H9 (cell line): ENCODE results near the gene BRCA2. TPM values are rescaled to one million over a fixed set of nuclear protein-coding genes. Genes with fewer than 3 reads are reported as not detected.

Experiments
- DNase-seq: peaks from one replicate; pipeline ENCODE4 v3.0.0-alpha.2; 2017
- H2AFZ ChIP-seq: one replicate; pipeline ENCODE4 v1.6.1; 2013; ENCODE audit warnings: mild to moderate bottlenecking, low read length, control low read depth, moderate library complexity
- H2AK5ac ChIP-seq: 2 replicates; pipeline ENCODE4 v1.6.1; 2013; ENCODE audit warnings: low read length, control low read depth, mixed read lengths; ENCODE audit not compliant: insufficient read length
- H2BK120ac ChIP-seq: one replicate; pipeline ENCODE4 v1.6.1; 2013; ENCODE audit warnings: low read depth, mild to moderate bottlenecking, low read length, control low read depth, inconsistent platforms; ENCODE audit not compliant: poor library complexity, severe bottlenecking
- H2BK12ac ChIP-seq: 2 replicates; pipeline ENCODE4 v1.6.1; 2013; ENCODE audit warnings: low read length, control low read depth, mixed read lengths, low read depth; ENCODE audit not compliant: insufficient read length
- H2BK15ac ChIP-seq: 2 replicates; pipeline ENCODE4 v1.6.1; 2013; ENCODE audit warnings: low read depth, low read length, control low read depth
- H2BK20ac ChIP-seq: one replicate; pipeline ENCODE4 v1.6.1; 2013; ENCODE audit warnings: low read depth, mild to moderate bottlenecking, low read length, control low read depth, inconsistent platforms; ENCODE audit not compliant: poor library complexity, severe bottlenecking
- H2BK5ac ChIP-seq: 2 replicates; pipeline ENCODE4 v1.6.1; 2013; ENCODE audit warnings: low read length, control low read depth, mixed read lengths; ENCODE audit not compliant: insufficient read length
- H3K14ac ChIP-seq: 2 replicates; pipeline ENCODE4 v1.6.1; 2013; ENCODE audit warnings: low read length, control low read depth; ENCODE audit not compliant: insufficient read depth
- H3K18ac ChIP-seq: 2 replicates; pipeline ENCODE4 v1.6.1; 2013; ENCODE audit warnings: low read depth, mild to moderate bottlenecking, mixed read lengths, low read length, control low read depth; ENCODE audit not compliant: insufficient read length
- H3K23ac ChIP-seq: 2 replicates; pipeline ENCODE4 v1.6.1; 2013; ENCODE audit warnings: low read length, control low read depth, mixed read lengths, low read depth; ENCODE audit not compliant: insufficient read length
- H3K23me2 ChIP-seq: 2 replicates; pipeline ENCODE4 v1.6.1; 2013; ENCODE audit warnings: low read depth, mild to moderate bottlenecking, mixed read lengths, low read length, control low read depth; ENCODE audit not compliant: insufficient read length, poor library complexity, severe bottlenecking
- H3K27ac ChIP-seq: 2 replicates; pipeline ENCODE4 v1.5.1; 2013; ENCODE audit warnings: low read length, control low read depth, mixed read lengths, low read depth; ENCODE audit not compliant: insufficient read length
- H3K27me3 ChIP-seq: 2 replicates; pipeline ENCODE4 v1.6.1; 2013; ENCODE audit warnings: low read length, control low read depth, inconsistent platforms; ENCODE audit not compliant: insufficient read depth
- H3K4ac ChIP-seq: 2 replicates; pipeline ENCODE4 v1.6.1; 2013; ENCODE audit warnings: low read depth, mild to moderate bottlenecking, control low read depth, inconsistent platforms, low read length, moderate library complexity
- H3K4me1 ChIP-seq: 2 replicates; pipeline ENCODE4 v1.6.1; 2013; ENCODE audit warnings: low read length, control low read depth, inconsistent platforms; ENCODE audit not compliant: insufficient read depth
- H3K4me2 ChIP-seq: 2 replicates; pipeline ENCODE4 v1.6.1; 2013; ENCODE audit warnings: low read length, control low read depth, mixed read lengths; ENCODE audit not compliant: insufficient read length, insufficient read depth
- H3K56ac ChIP-seq: 2 replicates; pipeline ENCODE4 v1.6.1; 2013; ENCODE audit warnings: low read depth, mild to moderate bottlenecking, mixed read lengths, low read length, control low read depth; ENCODE audit not compliant: insufficient read length
- H3K79me1 ChIP-seq: 2 replicates; pipeline ENCODE4 v1.6.1; 2013; ENCODE audit warnings: low read depth, mild to moderate bottlenecking, moderate library complexity, low read length, control low read depth, inconsistent platforms; ENCODE audit not compliant: insufficient read depth, poor library complexity, severe bottlenecking
- H3K79me2 ChIP-seq: 2 replicates; pipeline ENCODE4 v1.6.1; 2013; ENCODE audit warnings: low read length, control low read depth, inconsistent platforms; ENCODE audit not compliant: insufficient read depth
- H3K9ac ChIP-seq: 2 replicates; pipeline ENCODE4 v1.6.1; 2013; ENCODE audit warnings: low read length, control low read depth, mixed read lengths; ENCODE audit not compliant: insufficient read length; ENCODE audit errors: extremely low read depth
- H3K9me3 ChIP-seq: one replicate; pipeline ENCODE4 v1.6.1; 2013; ENCODE audit warnings: low read depth, low read length, inconsistent platforms; ENCODE audit not compliant: control insufficient read depth
- H3T11ph ChIP-seq: one replicate; pipeline ENCODE4 v1.6.1; 2013; ENCODE audit warnings: mild to moderate bottlenecking, low read length, control low read depth, inconsistent platforms
- H4K20me1 ChIP-seq: one replicate; pipeline ENCODE4 v1.6.1; 2013; ENCODE audit not compliant: control insufficient read depth, insufficient read length, insufficient read depth
- H4K5ac ChIP-seq: 2 replicates; pipeline ENCODE4 v1.6.1; 2013; ENCODE audit warnings: low read depth, mild to moderate bottlenecking, mixed read lengths, low read length, control low read depth; ENCODE audit not compliant: insufficient read length
- H4K8ac ChIP-seq: replicated peaks from 2 replicates; pipeline ENCODE4 v1.6.1; 2013; ENCODE audit warnings: low read length, control low read depth, mixed read lengths, low read depth; ENCODE audit not compliant: insufficient read length
- H4K91ac ChIP-seq: 2 replicates; pipeline ENCODE4 v1.6.1; 2013; ENCODE audit warnings: low read depth, mild to moderate bottlenecking, moderate library complexity, mixed read lengths, low read length, control low read depth; ENCODE audit not compliant: insufficient read length
- H3K27ac Mint-ChIP-seq, 3 experiments: 2 replicates in 2 of 3; 3 replicates in 1 of 3; pipeline ENCODE4 v1.8.0; 2020 to 2021; ENCODE audit warnings: mixed read lengths in 3 of 3, mild to moderate bottlenecking in 1 of 3, moderate library complexity in 1 of 3
- H3K27me3 Mint-ChIP-seq: 2 replicates; pipeline ENCODE4 v1.8.0; 2021; ENCODE audit warnings: low read depth, mild to moderate bottlenecking, moderate library complexity, mixed read lengths
- H3K36me3 Mint-ChIP-seq, 3 experiments: 2 replicates in 2 of 3; 3 replicates in 1 of 3; pipeline ENCODE4 v1.8.0; 2020 to 2021; ENCODE audit warnings: low read depth in 3 of 3, mixed read lengths in 3 of 3; ENCODE audit not compliant: insufficient read depth in 1 of 3
- H3K4me1 Mint-ChIP-seq, 2 experiments: 2 replicates each; pipeline ENCODE4 v1.8.0; 2020; ENCODE audit warnings: mixed read lengths in 2 of 2
- H3K4me3 Mint-ChIP-seq, 2 experiments: 2 replicates in 1 of 2; 3 replicates in 1 of 2; pipeline ENCODE4 v1.8.0; 2020 to 2021; ENCODE audit warnings: mild to moderate bottlenecking in 2 of 2, mixed read lengths in 2 of 2, moderate library complexity in 1 of 2
- H3K9me3 Mint-ChIP-seq, 2 experiments: 2 replicates in 1 of 2; 3 replicates in 1 of 2; pipeline ENCODE4 v1.8.0; 2020; ENCODE audit warnings: mild to moderate bottlenecking in 2 of 2, mixed read lengths in 2 of 2, moderate library complexity in 1 of 2
- CTCF ChIP-seq: fragments of 200-600 bp; sonication (generic); conservative IDR thresholded peaks from 3 replicates; pipeline ENCODE4 v1.8.0; 2021; ENCODE audit warnings: antibody characterized with exemption, mild to moderate bottlenecking
- WGBS: extraction: QIAGEN DNeasy Blood & Tissue Kit; methylation state at CpG from one replicate; pipeline ENCODE4 v1.1.7; 2013; ENCODE audit warnings: missing lambda C conversion rate, low lambda C conversion rate, mixed read lengths; ENCODE audit not compliant: insufficient read length; ENCODE audit errors: extremely low coverage; 5-methylcytosine and 5-hydroxymethylcytosine counted together
- total RNA-seq: library from RNA; stranded (reverse); gene quantifications from 2 replicates; pipeline ENCODE4 v1.2.1, GENCODE V29; 2021

Gene BRCA2
- total RNA-seq, 1 experiment from 2014 or later, result 17.0 TPM

GRCh38 chr13:32390484-32390883 is 75.2 kb downstream of the BRCA2 start:
- Histone ChIP-seq H3K27ac (no peak overlapping the region), H2BK5ac (no peak overlapping the region), H3K9me3 (no peaks in the 10 kb centered on the region), H3K4ac (no peak overlapping the region), H4K91ac (no peak overlapping the region), H4K8ac (no peak overlapping the region), H3K23me2 (no peaks in the 10 kb centered on the region), H3K56ac (no peak overlapping the region), H3K27me3 (no peaks in the 10 kb centered on the region), H2AFZ (no peak overlapping the region), H3K79me1 (no peaks in the 10 kb centered on the region), H3K79me2 (no peaks in the 10 kb centered on the region), H2BK120ac (no peak overlapping the region), H3K23ac (no peak overlapping the region), H3K18ac (no peak overlapping the region), H2BK12ac (no peak overlapping the region), H3K4me2 (no peak overlapping the region), H3T11ph (no peak overlapping the region), H4K20me1 (no peaks in the 10 kb centered on the region), H4K5ac (no peak overlapping the region), H3K9ac (no peak overlapping the region), H3K14ac (no peak overlapping the region), H2BK15ac (no peak overlapping the region), H3K4me1 (peaks cover 2% of the 10 kb centered on the region; the same call in 1 of the 2 replicates), H2BK20ac (no peak overlapping the region), H2AK5ac (no peak overlapping the region)
- Mint-ChIP-seq H3K27ac (no peak overlapping the region), H3K9me3 (no peaks in the 10 kb centered on the region), H3K36me3 (peaks cover 3 to 11% (median 7%) of the 10 kb centered on the region in 3 experiments; a peak in 6 of 7 replicates), H3K27me3 (no peaks in the 10 kb centered on the region), H3K4me1 (peaks cover 11 to 15% of the 10 kb centered on the region in 2 experiments), H3K4me3 (no peak overlapping the region)
- WGBS, result no CpG with 5 or more reads among the region's 1 CpG
- TF ChIP-seq CTCF, result no peak
- no peak for DNase-seq
